ENCODE measurements around the gene HTRA1.

DNA sequence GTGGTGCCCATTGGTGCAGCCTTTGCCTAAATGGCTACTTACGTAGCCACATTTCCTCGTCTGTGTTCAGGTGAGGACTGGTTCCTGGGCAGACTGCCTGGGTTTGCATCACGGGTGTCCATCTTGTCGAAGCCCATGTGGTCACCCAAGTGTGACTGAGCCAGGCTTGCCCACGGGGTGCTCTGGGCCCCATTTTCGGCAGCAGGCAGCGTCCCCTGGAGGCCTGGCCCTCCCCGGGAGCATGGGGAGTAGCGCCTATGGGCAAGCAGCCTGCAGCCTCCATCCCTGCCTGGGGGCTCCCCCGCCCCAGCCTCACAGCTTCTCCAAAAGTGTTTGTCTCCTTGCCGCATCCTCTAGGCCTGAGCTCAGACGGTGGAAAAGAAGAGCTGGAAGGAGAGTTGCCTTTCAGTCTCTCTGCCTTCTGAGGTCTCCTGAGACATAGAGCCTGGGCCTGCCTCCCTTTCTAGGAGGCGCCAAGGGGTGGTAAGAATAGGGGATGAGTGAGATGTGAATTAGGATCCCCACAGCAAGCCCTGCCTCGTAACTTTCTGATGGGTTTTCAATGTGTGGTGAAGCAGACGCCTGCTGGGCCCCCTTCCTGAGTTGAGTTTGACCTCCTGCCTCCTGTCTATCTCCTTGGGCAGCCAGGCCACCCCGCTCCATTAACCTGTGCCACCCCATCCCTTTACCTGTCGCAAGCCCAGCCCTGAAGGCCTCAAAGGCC, 42.7 kb downstream of the HTRA1 start:
- TF ChIP-seq, protein P1, sequence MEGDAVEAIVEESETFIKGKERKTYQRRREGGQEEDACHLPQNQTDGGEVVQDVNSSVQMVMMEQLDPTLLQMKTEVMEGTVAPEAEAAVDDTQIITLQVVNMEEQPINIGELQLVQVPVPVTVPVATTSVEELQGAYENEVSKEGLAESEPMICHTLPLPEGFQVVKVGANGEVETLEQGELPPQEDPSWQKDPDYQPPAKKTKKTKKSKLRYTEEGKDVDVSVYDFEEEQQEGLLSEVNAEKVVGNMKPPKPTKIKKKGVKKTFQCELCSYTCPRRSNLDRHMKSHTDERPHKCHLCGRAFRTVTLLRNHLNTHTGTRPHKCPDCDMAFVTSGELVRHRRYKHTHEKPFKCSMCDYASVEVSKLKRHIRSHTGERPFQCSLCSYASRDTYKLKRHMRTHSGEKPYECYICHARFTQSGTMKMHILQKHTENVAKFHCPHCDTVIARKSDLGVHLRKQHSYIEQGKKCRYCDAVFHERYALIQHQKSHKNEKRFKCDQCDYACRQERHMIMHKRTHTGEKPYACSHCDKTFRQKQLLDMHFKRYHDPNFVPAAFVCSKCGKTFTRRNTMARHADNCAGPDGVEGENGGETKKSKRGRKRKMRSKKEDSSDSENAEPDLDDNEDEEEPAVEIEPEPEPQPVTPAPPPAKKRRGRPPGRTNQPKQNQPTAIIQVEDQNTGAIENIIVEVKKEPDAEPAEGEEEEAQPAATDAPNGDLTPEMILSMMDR (IDR thresholded peaks at IDR 0.05), result no peak
- no peak for TF ChIP-seq POLR2A (IDR thresholded peaks at IDR 0.05)

All from testis (tissue), 2 donors.